ENCODE data around the gene FAM209B.
"Not testable (repeated sequence)": the region's sequence is repeated elsewhere in the genome, so short reads cannot be mapped to it uniquely, and the experiment has no call there.

GRCh38 chr20:56520746-56521354 is 12.2 kb upstream of the FAM209B start:
- TF ChIP-seq CTCF, POLR2A (IDR thresholded peaks at IDR 0.05): not testable (repeated sequence)

All from stomach (tissue), 4 donors.